ENCODE data around the gene NR6A1. TPM values are rescaled to one million over a fixed set of nuclear protein-coding genes. Genes with fewer than 3 reads are reported as not detected.

Gene NR6A1
- total and polyA plus RNA-seq, 10 donors = 0.14 to 3.7 (median 1.9) TPM

DNA sequence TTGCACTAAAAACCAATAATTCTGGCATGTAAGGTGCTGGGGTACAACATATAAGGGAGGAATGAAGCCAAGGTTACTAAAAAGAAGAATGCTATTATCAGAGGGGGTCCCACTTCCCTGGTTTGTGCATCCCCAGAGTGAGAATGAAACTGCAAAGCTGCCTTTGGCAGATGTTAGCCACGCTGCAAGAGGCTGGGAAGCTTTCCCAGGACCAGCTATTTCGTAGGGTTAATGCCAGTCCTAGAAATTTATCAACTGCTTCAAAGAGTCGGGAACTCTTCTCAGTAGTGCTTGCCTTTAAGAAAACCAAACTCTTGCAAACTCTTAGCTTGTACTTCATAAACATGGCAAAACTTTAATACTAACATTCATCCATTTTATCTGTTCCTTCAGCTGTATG lies 176.4 kb downstream of the NR6A1 start:
- no peak for DNase-seq
- Histone ChIP-seq H3K9me3 (no peaks in the 10 kb centered on the region), H3K36me3 (no peaks in the 10 kb centered on the region), H3K4me3 (no peak overlapping the region), H3K27me3 (replicated peaks in 1 of 7) (no peaks in the 10 kb centered on the region), H3K27ac (no peak overlapping the region), H3K4me1 (peaks cover 0 to 18% (median 0%) of the 10 kb centered on the region in 6 donors)
- no peak for TF ChIP-seq CTCF (IDR thresholded peaks at IDR 0.05 in 8 of 11, conservative IDR thresholded peaks at IDR 0.05 in 3 of 11)
- TF ChIP-seq POLR2A (IDR thresholded peaks at IDR 0.05) = no peak
- TF ChIP-seq POLR2AphosphoS5 (IDR thresholded peaks at IDR 0.05) = no peak
- intact Hi-C loops (cut with DNase I; ENCODE audit: low total_unique reads) = no loop called here
- 64 to 92% (median 73%) methylated on average over 3 of the region's 3 CpGs for WGBS, 5 donors

DNA sequence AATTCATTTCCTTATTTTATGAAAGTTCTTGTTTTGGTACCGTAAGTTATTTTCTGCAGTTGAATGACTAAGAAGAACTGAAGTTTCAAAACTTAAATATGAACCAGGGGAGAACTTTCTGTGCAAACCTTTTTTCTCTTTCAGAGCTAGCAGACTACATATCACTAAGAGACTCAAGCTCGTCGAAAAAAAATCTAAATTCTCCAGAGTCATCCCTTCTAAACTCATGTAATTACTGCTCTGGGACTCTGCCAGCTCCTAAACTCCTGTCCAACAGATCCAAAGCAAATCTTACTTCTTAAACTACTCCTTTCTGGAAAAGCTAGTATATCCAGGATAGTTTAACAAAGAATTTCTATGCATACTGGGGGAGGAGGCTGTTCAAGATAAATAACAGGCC lies 176.9 kb downstream of the NR6A1 start:
- no peaks in the 10 kb centered on the region for H3K9me3 ChIP-seq
- no peak for TF ChIP-seq CTCF (IDR thresholded peaks at IDR 0.05 in 8 of 11, conservative IDR thresholded peaks at IDR 0.05 in 3 of 11)
- no peak for TF ChIP-seq POLR2A (IDR thresholded peaks at IDR 0.05)
- no peak for TF ChIP-seq POLR2AphosphoS5 (IDR thresholded peaks at IDR 0.05)
- no peak overlapping the region for H3K4me3 ChIP-seq
- intact Hi-C loops (cut with DNase I; ENCODE audit: low total_unique reads) = no loop called here
- peaks cover 0 to 18% (median 0%) of the 10 kb centered on the region in 6 donors for H3K4me1 ChIP-seq
- H3K27ac ChIP-seq = no peak overlapping the region
- no peak for DNase-seq
- H3K36me3 ChIP-seq = no peaks in the 10 kb centered on the region
- H3K27me3 ChIP-seq (replicated peaks in 1 of 7) = no peaks in the 10 kb centered on the region
- 49 to 74% (median 59%) methylated on average over 3 of the region's 3 CpGs for WGBS, 5 donors

DNA sequence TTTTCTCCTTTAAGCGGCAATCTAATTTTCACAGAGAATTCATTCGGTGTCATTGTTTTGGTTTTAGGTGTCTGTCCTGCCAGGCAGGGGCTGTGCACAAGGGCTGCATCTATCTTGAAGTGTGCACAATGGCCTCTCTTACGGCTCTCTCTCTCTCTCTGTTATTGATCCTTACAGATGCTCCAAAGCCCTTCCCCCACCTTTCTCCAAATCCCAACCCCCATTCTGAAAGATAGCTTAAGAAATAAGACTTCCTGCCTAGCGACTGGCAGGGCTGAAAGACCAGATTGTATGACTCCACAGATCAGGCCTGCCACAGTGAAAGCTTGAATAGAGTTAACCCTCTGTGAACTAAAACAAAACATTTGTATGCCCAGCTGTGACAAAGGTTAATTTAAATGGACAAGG lies 177.5 kb downstream of the NR6A1 start:
- no peak overlapping the region for H3K27ac ChIP-seq
- intact Hi-C loops (cut with DNase I; ENCODE audit: low total_unique reads) = no loop called here
- H3K4me3 ChIP-seq = no peak overlapping the region
- no peak for TF ChIP-seq POLR2A (IDR thresholded peaks at IDR 0.05)
- DNase-seq = no peak
- peaks cover 0 to 18% (median 0%) of the 10 kb centered on the region in 6 donors for H3K4me1 ChIP-seq
- 60 to 71% (median 65%) methylated on average over 4 of the region's 4 CpGs for WGBS, 5 donors
- H3K9me3 ChIP-seq = no peaks in the 10 kb centered on the region
- H3K36me3 ChIP-seq = no peaks in the 10 kb centered on the region
- H3K27me3 ChIP-seq (replicated peaks in 1 of 7) = no peaks in the 10 kb centered on the region

DNA sequence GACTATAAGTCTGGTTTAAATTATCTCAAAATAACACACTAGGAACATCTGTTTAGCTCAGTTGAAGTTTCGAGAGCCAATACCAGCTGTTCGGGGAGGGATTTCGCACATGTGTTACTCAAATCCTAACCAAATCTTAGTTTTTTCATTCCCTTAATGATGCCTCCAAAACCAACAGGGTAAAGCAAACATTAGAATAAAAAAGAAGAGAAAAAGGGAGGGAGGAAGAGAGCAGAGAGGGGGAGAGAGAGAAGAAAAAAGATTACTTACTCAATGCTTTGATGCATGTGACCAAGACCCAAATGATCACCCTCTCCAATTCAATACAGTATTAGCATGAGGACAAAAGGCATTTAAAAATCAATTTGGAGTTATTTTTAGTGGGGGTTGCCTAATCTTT lies 177.9 kb downstream of the NR6A1 start:
- Histone ChIP-seq H3K27ac (no peak overlapping the region), H3K4me1 (peaks cover 0 to 18% (median 0%) of the 10 kb centered on the region in 6 donors), H3K27me3 (replicated peaks in 1 of 7) (no peaks in the 10 kb centered on the region), H3K9me3 (no peaks in the 10 kb centered on the region), H3K36me3 (no peaks in the 10 kb centered on the region), H3K4me3 (no peak overlapping the region)
- no peak for TF ChIP-seq POLR2A (IDR thresholded peaks at IDR 0.05)
- TF ChIP-seq POLR2AphosphoS5 (IDR thresholded peaks at IDR 0.05) = no peak
- DNase-seq = no peak
- 81 to 97% (median 84%) methylated on average over 3 of the region's 3 CpGs for WGBS, 5 donors
- intact Hi-C loops (cut with DNase I; ENCODE audit: low total_unique reads) = no loop called here

- 67 to 75% (median 74%) methylated on average over 6 of the region's 6 CpGs for WGBS, 5 donors
- no peaks in the 10 kb centered on the region for H3K36me3 ChIP-seq
- TF ChIP-seq CTCF (IDR thresholded peaks at IDR 0.05 in 8 of 11, conservative IDR thresholded peaks at IDR 0.05 in 3 of 11) (no peak), POLR2AphosphoS5 (IDR thresholded peaks at IDR 0.05) (no peak), POLR2A (IDR thresholded peaks at IDR 0.05) (no peak)
- intact Hi-C loops (cut with DNase I; ENCODE audit: low total_unique reads) = no loop called here
- H3K4me1 ChIP-seq = peaks cover 0 to 18% (median 0%) of the 10 kb centered on the region in 6 donors
- no peaks in the 10 kb centered on the region for H3K27me3 ChIP-seq (replicated peaks in 1 of 7)
- H3K27ac ChIP-seq = no peak overlapping the region
- no peak for DNase-seq
- no peak overlapping the region for H3K4me3 ChIP-seq
- H3K9me3 ChIP-seq = no peaks in the 10 kb centered on the region
Observed at GRCh38 chr9:124590889-124591641, 180.0 kb downstream of the NR6A1 start.
